22Rv1 (cell line): ENCODE results near the gene UACA.

Experiments used
- ZFX ChIP-seq: fragments of 450-650 bp; IDR thresholded peaks from 2 replicates; pipeline ENCODE4 v1.6.1; 2017; ENCODE audit warnings: antibody characterized with exemption, borderline replicate concordance
- TF ChIP-seq, protein P1 (sequence below): fragments of 450-650 bp; IDR thresholded peaks from 2 replicates; pipeline ENCODE4 v1.5.1; 2017; ENCODE audit warnings: mild to moderate bottlenecking

DNA sequence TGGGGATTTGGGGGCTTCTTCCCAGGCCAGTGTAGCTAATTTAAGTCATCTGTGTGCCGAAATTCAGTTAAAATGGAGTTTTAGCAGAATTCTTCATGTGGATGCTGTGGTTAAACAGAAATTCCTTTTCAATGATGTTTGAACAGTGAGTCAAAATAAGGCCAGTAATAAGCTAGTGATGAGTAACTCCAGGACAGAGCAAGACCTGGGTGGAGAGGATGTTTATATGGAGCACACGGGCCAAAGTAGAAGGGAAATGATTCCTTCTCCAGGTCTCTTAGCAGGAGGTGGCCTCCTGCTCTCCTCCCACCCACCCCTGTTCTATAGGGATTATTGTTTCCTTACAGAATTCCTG is 31.9 kb upstream of the UACA start:
- TF ChIP-seq, protein P1, sequence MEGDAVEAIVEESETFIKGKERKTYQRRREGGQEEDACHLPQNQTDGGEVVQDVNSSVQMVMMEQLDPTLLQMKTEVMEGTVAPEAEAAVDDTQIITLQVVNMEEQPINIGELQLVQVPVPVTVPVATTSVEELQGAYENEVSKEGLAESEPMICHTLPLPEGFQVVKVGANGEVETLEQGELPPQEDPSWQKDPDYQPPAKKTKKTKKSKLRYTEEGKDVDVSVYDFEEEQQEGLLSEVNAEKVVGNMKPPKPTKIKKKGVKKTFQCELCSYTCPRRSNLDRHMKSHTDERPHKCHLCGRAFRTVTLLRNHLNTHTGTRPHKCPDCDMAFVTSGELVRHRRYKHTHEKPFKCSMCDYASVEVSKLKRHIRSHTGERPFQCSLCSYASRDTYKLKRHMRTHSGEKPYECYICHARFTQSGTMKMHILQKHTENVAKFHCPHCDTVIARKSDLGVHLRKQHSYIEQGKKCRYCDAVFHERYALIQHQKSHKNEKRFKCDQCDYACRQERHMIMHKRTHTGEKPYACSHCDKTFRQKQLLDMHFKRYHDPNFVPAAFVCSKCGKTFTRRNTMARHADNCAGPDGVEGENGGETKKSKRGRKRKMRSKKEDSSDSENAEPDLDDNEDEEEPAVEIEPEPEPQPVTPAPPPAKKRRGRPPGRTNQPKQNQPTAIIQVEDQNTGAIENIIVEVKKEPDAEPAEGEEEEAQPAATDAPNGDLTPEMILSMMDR = no peak
- TF ChIP-seq ZFX = no peak
